LNCaP clone FGC (cell line): ENCODE data around the gene FABP7.

ENCODE experiments used
- DNase-seq: peaks from one replicate; pipeline ENCODE4 v3.0.0-alpha.2; 2011; ENCODE audit warnings: low read depth
- H3K4me3 ChIP-seq: 2 replicates; pipeline ENCODE4 v1.5.1; 2011; ENCODE audit warnings: mild to moderate bottlenecking, low read depth, low read length, control low read depth
- CTCF ChIP-seq: IDR thresholded peaks from 2 replicates; pipeline ENCODE4 v1.5.1; 2012; ENCODE audit warnings: mild to moderate bottlenecking; ENCODE audit not compliant: control insufficient read depth, insufficient read depth; ENCODE audit errors: extremely low read depth

Gene FABP7

GRCh38 chr6:122775975-122776374 is 3.5 kb upstream of the FABP7 start:
- H3K4me3 ChIP-seq: no peak overlapping the region
- no peak for DNase-seq
- no peak for TF ChIP-seq CTCF

GRCh38 chr6:122778302-122778701 is 1.2 kb upstream of the FABP7 start:
- DNase-seq: no peak
- no peak for TF ChIP-seq CTCF
- H3K4me3 ChIP-seq: no peak overlapping the region

- no peak overlapping the region for H3K4me3 ChIP-seq
- TF ChIP-seq CTCF: no peak
Observed at GRCh38 chr6:122778985-122779661, 393 bp upstream of the FABP7 start.

GRCh38 chr6:122780114-122780513 is 598 bp downstream of the FABP7 start:
- DNase-seq: no peak
- H3K4me3 ChIP-seq: no peak overlapping the region
- no peak for TF ChIP-seq CTCF

More at GRCh38 chr6:122778985-122779661, 393 bp upstream of the FABP7 start:
- DNase-seq: no peak

GRCh38 chr6:122781716-122782115 is 2.2 kb downstream of the FABP7 start:
- no peak for TF ChIP-seq CTCF
- no peak overlapping the region for H3K4me3 ChIP-seq
- DNase-seq: no peak

- H3K4me3 ChIP-seq: no peak overlapping the region
- TF ChIP-seq CTCF: no peak
- no peak for DNase-seq
Observed at GRCh38 chr6:122783401-122783800, 3.9 kb downstream of the FABP7 start.

- DNase-seq: no peak
- TF ChIP-seq CTCF: no peak
- H3K4me3 ChIP-seq: no peak overlapping the region
Observed at GRCh38 chr6:122785891-122786290, 6.4 kb downstream of the FABP7 start.
